Glutamatergic neuron (in vitro differentiated cells): ENCODE results near the gene AQP7. TPM values are rescaled to one million over a fixed set of nuclear protein-coding genes. Genes with fewer than 3 reads are reported as not detected.

Experiments
- DNase-seq: peaks from one replicate; pipeline ENCODE4 v3.0.0; 2022
- H3K27ac Mint-ChIP-seq: one replicate; pipeline ENCODE4 v1.8.0; 2020; ENCODE audit warnings: mild to moderate bottlenecking, mixed read lengths, inconsistent platforms; ENCODE audit not compliant: unreplicated experiment
- H3K27me3 Mint-ChIP-seq: one replicate; pipeline ENCODE4 v1.8.0; 2020; ENCODE audit warnings: mild to moderate bottlenecking, moderate library complexity, mixed read lengths, inconsistent platforms; ENCODE audit not compliant: unreplicated experiment
- H3K36me3 Mint-ChIP-seq: one replicate; pipeline ENCODE4 v1.8.0; 2020; ENCODE audit warnings: mild to moderate bottlenecking, mixed read lengths, inconsistent platforms; ENCODE audit not compliant: unreplicated experiment
- H3K4me1 Mint-ChIP-seq: one replicate; pipeline ENCODE4 v1.8.0; 2020; ENCODE audit warnings: mild to moderate bottlenecking, low read depth, mixed read lengths, inconsistent platforms; ENCODE audit not compliant: unreplicated experiment
- H3K4me3 Mint-ChIP-seq: one replicate; pipeline ENCODE4 v1.8.0; 2020; ENCODE audit warnings: mild to moderate bottlenecking, mixed read lengths, inconsistent platforms; ENCODE audit not compliant: unreplicated experiment
- H3K9me3 Mint-ChIP-seq: one replicate; pipeline ENCODE4 v1.8.0; 2020; ENCODE audit warnings: mild to moderate bottlenecking, moderate library complexity, mixed read lengths, inconsistent platforms; ENCODE audit not compliant: unreplicated experiment
- CTCF ChIP-seq: fragments of 200-600 bp; sonication (generic); IDR thresholded peaks from one replicate; pipeline ENCODE4 v1.5.0; 2021; ENCODE audit not compliant: partially characterized antibody, unreplicated experiment
- total RNA-seq: library from RNA; stranded (reverse); fragmentation: NEBNext Ultra II Directional; extraction: Animal tissue kit (Norgen Biotek cat#: 25700); gene quantifications from one replicate; pipeline ENCODE4 v1.2.1, GENCODE V29; 2021; ENCODE audit not compliant: unreplicated experiment

AQP7 gene
- total RNA-seq, 1 donor from 2014 or later: not detected

- H3K27ac Mint-ChIP-seq: no peak overlapping the region
- H3K4me3 Mint-ChIP-seq: no peak overlapping the region
- no peak for DNase-seq
- peaks cover 12% of the 10 kb centered on the region for H3K27me3 Mint-ChIP-seq
- H3K9me3 Mint-ChIP-seq: peaks cover 6% of the 10 kb centered on the region
- H3K4me1 Mint-ChIP-seq: peaks cover 7% of the 10 kb centered on the region
- TF ChIP-seq CTCF: no peak
- H3K36me3 Mint-ChIP-seq: no peaks in the 10 kb centered on the region
Observed at GRCh38 chr9:33433871-33434270, 31.5 kb upstream of the AQP7 start.

GRCh38 chr9:33431420-33431819 is 29.1 kb upstream of the AQP7 start:
- H3K27me3 Mint-ChIP-seq: peaks cover 14% of the 10 kb centered on the region
- H3K36me3 Mint-ChIP-seq: no peaks in the 10 kb centered on the region
- no peak overlapping the region for H3K4me3 Mint-ChIP-seq
- no peak for TF ChIP-seq CTCF
- no peak for DNase-seq
- no peak overlapping the region for H3K27ac Mint-ChIP-seq
- peaks cover 6% of the 10 kb centered on the region for H3K9me3 Mint-ChIP-seq
- H3K4me1 Mint-ChIP-seq: peaks cover 3% of the 10 kb centered on the region

- no peaks in the 10 kb centered on the region for H3K36me3 Mint-ChIP-seq
- no peak for DNase-seq
- H3K27ac Mint-ChIP-seq: no peak overlapping the region
- H3K4me3 Mint-ChIP-seq: no peak overlapping the region
- TF ChIP-seq CTCF: no peak
- H3K9me3 Mint-ChIP-seq: peaks cover 4% of the 10 kb centered on the region
- H3K27me3 Mint-ChIP-seq: peaks cover 14% of the 10 kb centered on the region
- peaks cover 1% of the 10 kb centered on the region for H3K4me1 Mint-ChIP-seq
Observed at GRCh38 chr9:33430942-33431341, 28.6 kb upstream of the AQP7 start.

GRCh38 chr9:33429256-33429985 is 27.1 kb upstream of the AQP7 start:
- TF ChIP-seq CTCF: no peak
- H3K4me1 Mint-ChIP-seq: no peaks in the 10 kb centered on the region
- H3K27me3 Mint-ChIP-seq: peaks cover 9% of the 10 kb centered on the region
- DNase-seq: no peak
- no peak overlapping the region for H3K4me3 Mint-ChIP-seq
- peaks cover 3% of the 10 kb centered on the region for H3K9me3 Mint-ChIP-seq
- no peak overlapping the region for H3K27ac Mint-ChIP-seq
- H3K36me3 Mint-ChIP-seq: no peaks in the 10 kb centered on the region

- Mint-ChIP-seq H3K27me3 (peaks cover 9% of the 10 kb centered on the region), H3K9me3 (peaks cover 3% of the 10 kb centered on the region), H3K4me1 (no peaks in the 10 kb centered on the region), H3K4me3 (no peak overlapping the region), H3K36me3 (no peaks in the 10 kb centered on the region), H3K27ac (no peak overlapping the region)
- no peak for DNase-seq
- TF ChIP-seq CTCF: no peak
Observed at GRCh38 chr9:33426843-33427293, 24.5 kb upstream of the AQP7 start.
